ENCODE measurements around the gene FAM229B.

DNA sequence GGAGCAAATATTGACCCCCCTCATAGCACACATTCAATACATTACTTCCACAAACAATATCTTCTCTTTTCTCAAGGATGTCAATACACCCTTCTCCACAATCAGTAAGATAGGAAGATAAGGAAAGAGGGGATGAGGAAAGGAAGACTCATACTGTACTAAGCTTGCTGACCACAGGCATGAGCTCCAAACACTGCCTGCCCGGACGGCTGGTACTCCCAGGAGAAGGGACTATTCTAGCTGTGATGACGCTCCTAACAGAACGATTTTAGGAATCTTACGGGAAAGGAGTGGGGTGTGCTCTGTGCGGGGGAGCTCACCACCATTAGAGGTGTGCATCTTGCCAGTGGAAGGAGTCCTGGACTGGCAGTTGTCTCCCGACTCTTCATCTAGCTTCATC lies 37.4 kb upstream of the FAM229B start:
- TF ChIP-seq, protein P1, sequence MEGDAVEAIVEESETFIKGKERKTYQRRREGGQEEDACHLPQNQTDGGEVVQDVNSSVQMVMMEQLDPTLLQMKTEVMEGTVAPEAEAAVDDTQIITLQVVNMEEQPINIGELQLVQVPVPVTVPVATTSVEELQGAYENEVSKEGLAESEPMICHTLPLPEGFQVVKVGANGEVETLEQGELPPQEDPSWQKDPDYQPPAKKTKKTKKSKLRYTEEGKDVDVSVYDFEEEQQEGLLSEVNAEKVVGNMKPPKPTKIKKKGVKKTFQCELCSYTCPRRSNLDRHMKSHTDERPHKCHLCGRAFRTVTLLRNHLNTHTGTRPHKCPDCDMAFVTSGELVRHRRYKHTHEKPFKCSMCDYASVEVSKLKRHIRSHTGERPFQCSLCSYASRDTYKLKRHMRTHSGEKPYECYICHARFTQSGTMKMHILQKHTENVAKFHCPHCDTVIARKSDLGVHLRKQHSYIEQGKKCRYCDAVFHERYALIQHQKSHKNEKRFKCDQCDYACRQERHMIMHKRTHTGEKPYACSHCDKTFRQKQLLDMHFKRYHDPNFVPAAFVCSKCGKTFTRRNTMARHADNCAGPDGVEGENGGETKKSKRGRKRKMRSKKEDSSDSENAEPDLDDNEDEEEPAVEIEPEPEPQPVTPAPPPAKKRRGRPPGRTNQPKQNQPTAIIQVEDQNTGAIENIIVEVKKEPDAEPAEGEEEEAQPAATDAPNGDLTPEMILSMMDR (conservative IDR thresholded peaks at IDR 0.05 in 1 of 2, IDR thresholded peaks at IDR 0.05 in 1 of 2; ENCODE audit: low read depth in 1 of 2, low read length in 2 of 2): no peak
- no peak for TF ChIP-seq EZH2 (IDR thresholded peaks at IDR 0.05; ENCODE audit: low read length, missing control alignments)
